Stimulated activated CD4-positive, alpha-beta T cell treated with anti-CD3 and anti-CD28 coated beads, TNF-alpha, amount 100 ng/mL, for 1 hour (primary cell): ENCODE results near the gene PCDHGB3.

ENCODE experiments used
- DNase-seq, 3 donors: peaks; one replicate each; pipeline ENCODE4 v3.0.0-alpha.2; 2020; ENCODE audit warnings: low read depth in 3 of 3, low spot score in 1 of 3

Gene PCDHGB3

GRCh38 chr5:141419074-141419880 is 49.2 kb downstream of the PCDHGB3 start:
- DNase-seq, result no peak

GRCh38 chr5:141420855-141421488 is 50.9 kb downstream of the PCDHGB3 start, which contains the start of gene PCDHGA11:
PCDHGA11 (plus strand) TSS chr5:141421051; CDS start chr5:141421228, 177 bp downstream.
- DNase-seq, result no peak

- DNase-seq, result no peak
Observed at GRCh38 chr5:141421489-141421855, 51.4 kb downstream of the PCDHGB3 start.
